SHP77 (cell line): ENCODE measurements around the gene BABAM2.
"Not testable (repeated sequence)": the region's sequence is repeated elsewhere in the genome, so short reads cannot be mapped to it uniquely, and the experiment has no call there.

Experiments used
- DNase-seq, 2 experiments: peaks; one replicate each; lab custom pipeline; 2025; lab: John Stamatoyannopoulos, UW

The BABAM2 gene

GRCh38 chr2:27978761-27979160 is 88.2 kb downstream of the BABAM2 start:
- not testable (repeated sequence) for DNase-seq

GRCh38 chr2:27980242-27980641 is 89.7 kb downstream of the BABAM2 start:
- DNase-seq = no peak

- no peak for DNase-seq
These were observed 93.6 kb downstream of the BABAM2 start for GRCh38 chr2:27984153-27984552.

- no peak for DNase-seq
These were observed 97.8 kb downstream of the BABAM2 start for GRCh38 chr2:27988306-27988705.

GRCh38 chr2:27988718-27989117 is 98.2 kb downstream of the BABAM2 start:
- DNase-seq = no peak

GRCh38 chr2:27989149-27989548 is 98.6 kb downstream of the BABAM2 start:
- no peak for DNase-seq

- DNase-seq = no peak
These were observed 99.6 kb downstream of the BABAM2 start for GRCh38 chr2:27990030-27990590.

GRCh38 chr2:27991146-27991545 is 100.6 kb downstream of the BABAM2 start:
- no peak for DNase-seq

GRCh38 chr2:27992787-27993401 is 102.4 kb downstream of the BABAM2 start:
- no peak for DNase-seq

- no peak for DNase-seq
These were observed 102.9 kb downstream of the BABAM2 start for GRCh38 chr2:27993402-27993787.

- no peak for DNase-seq
These were observed 103.6 kb downstream of the BABAM2 start for GRCh38 chr2:27993950-27994728.

- no peak for DNase-seq
These were observed 105.8 kb downstream of the BABAM2 start for GRCh38 chr2:27996156-27996922.

- DNase-seq = no peak
These were observed 109.8 kb downstream of the BABAM2 start for GRCh38 chr2:28000287-28000686.

GRCh38 chr2:28002181-28002580 is 111.7 kb downstream of the BABAM2 start:
- no peak for DNase-seq

- DNase-seq = no peak
These were observed 113.6 kb downstream of the BABAM2 start for GRCh38 chr2:28004086-28004485.

GRCh38 chr2:28009732-28010131 is 119.2 kb downstream of the BABAM2 start:
- DNase-seq = no peak

- DNase-seq = no peak
These were observed 120.8 kb downstream of the BABAM2 start for GRCh38 chr2:28011322-28011737.

- DNase-seq = not testable (repeated sequence)
These were observed 127.9 kb downstream of the BABAM2 start for GRCh38 chr2:28018474-28018873.

GRCh38 chr2:28019521-28019920 is 129.0 kb downstream of the BABAM2 start:
- not testable (repeated sequence) for DNase-seq

- DNase-seq = no peak
These were observed 131.4 kb downstream of the BABAM2 start for GRCh38 chr2:28021898-28022297.

GRCh38 chr2:28025123-28025522 is 134.6 kb downstream of the BABAM2 start:
- no peak for DNase-seq

- DNase-seq = not testable (repeated sequence)
These were observed 135.7 kb downstream of the BABAM2 start for GRCh38 chr2:28026230-28026629.

GRCh38 chr2:28028025-28028424 is 137.5 kb downstream of the BABAM2 start:
- no peak for DNase-seq
